GM12878 (cell line): Measurements from ENCODE around the gene NIBAN1. TPM values are rescaled to one million over a fixed set of nuclear protein-coding genes. Genes with fewer than 3 reads are reported as not detected.

Source experiments
- ATAC-seq: fragments of 200-7000 bp; cut with Tn5 transposase; 3 replicates; pipeline ENCODE4 v1.9.1; 2020; ENCODE audit warnings: mild to moderate bottlenecking, moderate library complexity
- BruUV-seq: library from RNA; stranded (reverse); fragments of 400-500 nt; replicated peaks from 2 replicates; lab custom pipeline; 2021; lab: Mats Ljungman, UMichigan
- CTCF ChIA-PET: fragments of 300-600 bp; sonication (Branson Sonifier 250); formaldehyde crosslinking; extraction: SDS; loops from one replicate; lab custom pipeline; 2021; ENCODE audit warnings: inconsistent platforms; lab: Yijun Ruan, JAX
- POLR2A ChIA-PET: fragments of 350-600 bp; formaldehyde crosslinking; extraction: SDS; loops from one replicate; lab custom pipeline; 2021; ENCODE audit warnings: inconsistent platforms; lab: Charles Lee
- RAD21 ChIA-PET: fragments of 300-600 bp; sonication (Branson Sonifier 250); formaldehyde crosslinking; loops from one replicate; lab custom pipeline; 2023; ENCODE audit warnings: antibody characterized with exemption; ENCODE audit not compliant: unreplicated experiment; lab: Charles Lee
- SMC1A ChIA-PET: fragments of 300-600 bp; sonication (Branson Sonifier 250); formaldehyde crosslinking; loops from one replicate; lab custom pipeline; 2023; ENCODE audit not compliant: unreplicated experiment, uncharacterized antibody; lab: Charles Lee
- DNase-seq: peaks from one replicate; pipeline ENCODE4 v3.0.0-alpha.2; 2011; ENCODE audit warnings: low read depth, low spot score
- FAIRE-seq: peaks from 3 replicates; lab custom pipeline; 2011; peaks lifted over from hg19 to GRCh38; lab: Jason Lieb, UNC
- H2AFZ ChIP-seq: 2 replicates; pipeline ENCODE4 v1.6.0; 2011; ENCODE audit warnings: low read depth, low read length, control low read depth; ENCODE audit not compliant: control insufficient read depth
- H3K27ac ChIP-seq: 2 replicates; pipeline ENCODE4 v1.5.1; 2011; ENCODE audit warnings: control low read depth; ENCODE audit not compliant: control insufficient read depth, insufficient read depth
- H3K27me3 ChIP-seq, 2 experiments: replicated peaks in 1 of 2; 2 replicates each; pipeline versions ENCODE4 v1.6.0 to v1.6.1; 2011; ENCODE audit warnings: low read length in 1 of 2; ENCODE audit not compliant: control insufficient read depth in 2 of 2, insufficient read depth in 2 of 2
- H3K36me3 ChIP-seq, 2 experiments: 2 replicates each; pipeline ENCODE4 v1.5.1; 2011; ENCODE audit warnings: low read length in 1 of 2; ENCODE audit not compliant: control insufficient read depth in 2 of 2, insufficient read depth in 2 of 2
- H3K4me1 ChIP-seq: 2 replicates; pipeline ENCODE4 v1.6.1; 2011; ENCODE audit warnings: mild to moderate bottlenecking, low read length, moderate library complexity, mixed read lengths; ENCODE audit not compliant: control insufficient read depth, insufficient read depth
- H3K4me2 ChIP-seq: 2 replicates; pipeline ENCODE4 v1.6.0; 2011; ENCODE audit warnings: control low read depth; ENCODE audit not compliant: control insufficient read depth, insufficient read depth
- H3K4me3 ChIP-seq: fragments of 200-600 bp; sonication (generic); 2 replicates; pipeline ENCODE4 v1.5.1; 2016
- H3K79me2 ChIP-seq: 2 replicates; pipeline ENCODE4 v1.6.0; 2011; ENCODE audit warnings: low read length; ENCODE audit not compliant: control insufficient read depth, insufficient read depth
- H3K9ac ChIP-seq: 2 replicates; pipeline ENCODE4 v1.8.0; 2011; ENCODE audit warnings: low read length, control low read depth, mixed read lengths; ENCODE audit not compliant: control insufficient read depth, insufficient read depth
- H3K9me3 ChIP-seq: replicated peaks from 3 replicates; pipeline ENCODE4 v1.5.1; 2011; ENCODE audit warnings: mild to moderate bottlenecking, low read length; ENCODE audit not compliant: control insufficient read depth, insufficient read depth
- H4K20me1 ChIP-seq: 2 replicates; pipeline ENCODE4 v1.6.0; 2011; ENCODE audit not compliant: control insufficient read depth, insufficient read depth
- CREM ChIP-seq: IDR thresholded peaks from 2 replicates; pipeline ENCODE4 v1.6.1; 2014; ENCODE audit warnings: antibody characterized with exemption, low read depth
- HDGF ChIP-seq: fragments of 450-650 bp; IDR thresholded peaks from 2 replicates; pipeline ENCODE4 v1.6.1; 2016; ENCODE audit warnings: antibody characterized with exemption
- MTA2 ChIP-seq: fragments of 450-650 bp; IDR thresholded peaks from 2 replicates; pipeline ENCODE4 v1.6.1; 2016; ENCODE audit warnings: low read depth, mild to moderate bottlenecking, moderate library complexity
- PAX5 ChIP-seq: IDR thresholded peaks from 2 replicates; pipeline ENCODE4 v1.6.1; 2011; ENCODE audit warnings: low read depth, low read length, borderline replicate concordance
- PBX3 ChIP-seq: IDR thresholded peaks from 2 replicates; pipeline ENCODE4 v1.6.1; 2011; ENCODE audit warnings: mild to moderate bottlenecking, low read depth, low read length, moderate library complexity; ENCODE audit not compliant: insufficient replicate concordance
- RELB ChIP-seq: fragments of 450-650 bp; IDR thresholded peaks from 2 replicates; pipeline ENCODE4 v1.6.1; 2017; ENCODE audit warnings: low read depth, mild to moderate bottlenecking, moderate library complexity
- SMC3 ChIP-seq: IDR thresholded peaks from 2 replicates; pipeline ENCODE4 v1.6.1; 2011; ENCODE audit warnings: low read length, improper control_type of control experiment, borderline replicate concordance
- WRNIP1 ChIP-seq: IDR thresholded peaks from 2 replicates; pipeline ENCODE4 v1.6.1; 2011; ENCODE audit warnings: low read depth, low read length, improper control_type of control experiment, borderline replicate concordance
- ZNF207 ChIP-seq: fragments of 450-650 bp; IDR thresholded peaks from 2 replicates; pipeline ENCODE4 v1.6.1; 2014; ENCODE audit warnings: antibody characterized with exemption, mild to moderate bottlenecking, borderline replicate concordance
- ZSCAN29 ChIP-seq: fragments of 450-650 bp; IDR thresholded peaks from 2 replicates; pipeline ENCODE4 v1.6.1; 2017; ENCODE audit warnings: mild to moderate bottlenecking, moderate library complexity
- WGBS: methylation state at CpG from one replicate; pipeline ENCODE4 v1.1.6; 2016; ENCODE audit warnings: low lambda C conversion rate; ENCODE audit not compliant: insufficient replicate concordance, insufficient coverage; ENCODE audit errors: missing lambda C conversion rate; 5-methylcytosine and 5-hydroxymethylcytosine counted together
- in situ Hi-C: fragments of 300-500 bp; cut with MboI; formaldehyde crosslinking; loops from 9 replicates; pipeline ENCODE4 v1.14.3; 2018; ENCODE audit warnings: mixed read lengths
- intact Hi-C: fragments of 100-400 bp; cut with micrococcal nuclease; formaldehyde crosslinking; loops from one replicate; pipeline ENCODE4 v1.14.2; 2022; ENCODE audit not compliant: unreplicated experiment
- polyA plus RNA-seq, 11 experiments: library from polyadenylated mRNA; depleted of rRNA in 4 of 11; unstranded in 6 of 11; stranded (reverse) in 5 of 11; fragments of >200 nt; fragmentation: Nextera tagmentation in 4 of 11; fragmentation: Illumina TruSeq in 1 of 11; extraction: Ambion mirVana in 4 of 11; extraction: Trizol in 1 of 11; gene quantifications; 1 replicate in 1 of 11; 2 replicates in 10 of 11; pipeline versions ENCODE4 v1.2.1 to v1.2.3, GENCODE V29; 2011 to 2016; ENCODE audit warnings: inconsistent platforms in 2 of 11, missing spikeins in 2 of 11, low read depth in 1 of 11
- total RNA-seq, 4 experiments: library from RNA; depleted of rRNA in 3 of 4; stranded (reverse); fragments of >200 nt in 3 of 4; fragmentation: Illumina TruSeq in 1 of 4; extraction: Trizol in 1 of 4; gene quantifications; 2 replicates each; pipeline versions ENCODE4 v1.2.1 to v1.2.3, GENCODE V29; 2013 to 2021

The NIBAN1 gene
- total and polyA plus RNA-seq, 10 of the 15 experiments (the other 5 are each of a cell fraction or from before 2014, with no cell fraction given) = 11.2 to 67.8 (median 44.3) TPM

GRCh38 chr1:184930232-184930631, 44.1 kb downstream of the NIBAN1 start:
- no peak overlapping the region for H3K4me3 ChIP-seq
- SMC1A ChIA-PET = no interaction called here
- no peaks in the 10 kb centered on the region for H3K36me3 ChIP-seq
- POLR2A ChIA-PET = interaction anchor here (0.6 kb wide), 1 partner anchor 10 kb away, joined by 7 read pairs; no protein-coding TSS in a partner anchor
- ATAC-seq (no peak), DNase-seq (no peak), FAIRE-seq (peak; percentile 7)
- in situ Hi-C loops = no loop called here
- CTCF ChIA-PET = no interaction called here
- no peak overlapping the region for H3K4me2 ChIP-seq
- H3K9me3 ChIP-seq = no peaks in the 10 kb centered on the region; the same call in 1 of the 3 replicates
- H4K20me1 ChIP-seq = no peaks in the 10 kb centered on the region
- no peak overlapping the region for H3K27ac ChIP-seq
- TF ChIP-seq PAX5 (no peak), PBX3 (no peak), CREM (no peak), HDGF (no peak), ZSCAN29 (no peak), MTA2 (no peak), WRNIP1 (no peak), ZNF207 (no peak), RELB (no peak), SMC3 (no peak)
- no peaks in the 10 kb centered on the region; the same call in 1 of the 2 replicates for H3K79me2 ChIP-seq
- no peak overlapping the region for H3K9ac ChIP-seq
- BruUV-seq = no TSS peak
- intact Hi-C loops = no loop called here
- RAD21 ChIA-PET = no interaction called here
- H3K27me3 ChIP-seq = no peaks in the 10 kb centered on the region
- no peak overlapping the region for H2AFZ ChIP-seq
- 88% methylated on average over 4 of the region's 4 CpGs for WGBS
- H3K4me1 ChIP-seq = no peaks in the 10 kb centered on the region
